NCI-H2029 treated with DMSO at 0.1 percent for 48 hours (cell line): ENCODE data around the gene PRKAG2.

Source experiments
- DNase-seq: peaks from one replicate; lab custom pipeline; 2025; lab: John Stamatoyannopoulos, UW

Gene PRKAG2

DNA sequence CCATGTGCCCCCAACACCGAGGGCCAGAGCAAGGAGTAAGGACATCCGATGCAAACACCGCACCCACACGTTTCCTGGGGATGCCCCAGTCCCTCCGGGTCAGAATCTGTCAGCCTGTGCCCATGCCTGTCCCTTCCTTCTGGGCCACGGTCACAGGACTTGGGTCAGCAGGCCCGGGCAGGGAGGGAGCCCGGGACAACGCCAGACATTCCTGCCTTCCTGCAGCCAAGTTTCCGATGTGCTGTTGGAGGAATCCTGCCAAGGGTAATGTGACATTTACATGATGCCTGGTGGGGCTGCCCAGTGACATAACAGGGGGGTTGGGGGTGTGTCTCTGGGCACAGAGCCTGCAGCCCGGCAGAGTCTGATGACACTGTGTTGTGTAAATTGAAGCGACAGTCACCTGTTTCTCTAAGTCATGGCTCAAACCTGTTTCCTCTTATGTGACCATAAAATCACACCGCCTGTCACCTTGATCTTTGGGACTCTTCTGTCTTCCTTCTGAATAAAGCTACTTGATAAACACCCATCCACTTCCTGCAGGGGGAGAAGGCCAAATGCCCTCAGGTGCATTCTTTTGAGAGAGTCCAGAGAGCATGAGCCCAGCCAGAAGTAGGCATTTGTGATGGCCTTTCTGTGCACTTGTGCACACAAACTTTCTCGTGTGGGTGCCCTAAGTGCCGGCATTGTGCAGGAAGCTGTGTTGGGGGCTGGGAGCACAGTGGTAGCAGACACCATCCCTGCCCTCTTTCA lies 181.9 kb downstream of the PRKAG2 start:
- DNase-seq = peak; percentile 62

DNA sequence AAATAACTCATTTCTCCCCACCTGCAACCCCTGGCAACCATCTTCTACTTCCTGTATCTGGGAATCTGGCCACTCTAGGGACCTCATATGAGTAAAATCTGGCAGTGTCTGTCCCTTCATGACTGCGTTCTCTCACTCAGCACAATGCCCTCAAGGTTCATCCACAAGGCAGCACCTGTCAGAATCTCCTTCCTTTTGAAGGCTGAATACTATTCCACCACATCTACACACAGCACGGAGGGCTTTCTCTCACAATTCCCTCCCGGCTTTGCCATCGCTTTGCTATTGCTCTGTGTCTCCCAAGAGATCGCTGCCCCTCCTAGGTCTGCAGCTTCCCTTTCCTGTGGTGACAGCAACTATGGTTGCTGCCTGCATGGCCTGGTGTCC lies 182.5 kb downstream of the PRKAG2 start:
- DNase-seq = no peak

DNA sequence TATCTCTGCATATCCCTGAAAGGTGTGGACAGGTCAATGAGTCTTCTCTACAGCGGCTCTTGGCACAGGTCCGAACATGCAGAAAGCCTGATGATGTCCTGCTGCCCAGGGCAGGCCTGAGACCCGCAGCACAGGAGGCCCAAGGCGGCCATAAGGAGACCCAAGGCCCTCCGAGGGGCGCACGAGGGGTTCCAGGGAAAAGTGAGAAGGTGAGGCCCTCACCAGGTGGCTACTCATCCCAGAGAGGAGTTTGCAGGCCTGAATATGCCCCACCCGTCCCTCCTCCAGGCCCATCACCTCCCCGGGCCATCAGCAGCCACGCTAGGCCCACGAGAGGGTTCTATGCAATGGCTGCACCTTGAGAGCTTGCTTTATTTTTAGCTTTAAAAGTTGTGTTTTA lies 183.8 kb downstream of the PRKAG2 start:
- no peak for DNase-seq

DNA sequence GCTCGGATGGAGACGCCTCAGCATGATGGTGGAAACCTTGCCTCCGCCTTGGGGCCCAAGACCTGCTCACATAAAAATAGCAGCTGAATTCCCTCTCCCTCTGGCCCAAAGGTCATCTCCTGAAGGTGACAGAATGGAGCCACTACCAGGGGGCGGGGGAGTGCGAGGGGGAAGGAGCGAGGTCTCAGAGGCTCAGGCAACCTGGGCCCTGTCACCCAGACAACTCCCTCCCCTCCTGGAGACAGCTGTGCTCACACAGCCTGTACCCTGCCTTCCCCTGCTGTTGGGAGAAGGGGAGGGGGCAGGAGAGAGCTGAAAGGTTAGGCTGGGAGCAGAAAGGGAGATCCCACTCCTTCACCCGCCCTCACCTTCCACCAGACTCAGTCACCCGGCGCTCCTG lies 184.2 kb downstream of the PRKAG2 start:
- DNase-seq = no peak

DNA sequence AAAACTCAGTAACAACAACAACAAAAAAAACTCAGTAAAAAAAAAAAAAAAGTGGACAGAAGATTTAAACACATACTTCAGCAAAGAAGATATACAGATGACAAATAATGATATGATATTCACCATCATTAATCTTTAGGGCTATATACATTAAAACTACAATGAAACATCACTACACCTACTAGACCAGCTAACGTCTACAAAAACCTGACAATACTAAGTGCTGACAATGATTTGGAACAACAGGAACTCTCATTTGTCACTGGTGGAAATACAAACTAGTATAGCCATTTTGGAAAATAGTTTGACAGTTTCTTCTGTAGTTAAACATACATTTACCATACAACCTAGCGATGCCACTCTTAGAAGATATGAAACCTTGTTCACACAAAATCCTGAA lies 185.5 kb downstream of the PRKAG2 start:
- DNase-seq = no peak

DNA sequence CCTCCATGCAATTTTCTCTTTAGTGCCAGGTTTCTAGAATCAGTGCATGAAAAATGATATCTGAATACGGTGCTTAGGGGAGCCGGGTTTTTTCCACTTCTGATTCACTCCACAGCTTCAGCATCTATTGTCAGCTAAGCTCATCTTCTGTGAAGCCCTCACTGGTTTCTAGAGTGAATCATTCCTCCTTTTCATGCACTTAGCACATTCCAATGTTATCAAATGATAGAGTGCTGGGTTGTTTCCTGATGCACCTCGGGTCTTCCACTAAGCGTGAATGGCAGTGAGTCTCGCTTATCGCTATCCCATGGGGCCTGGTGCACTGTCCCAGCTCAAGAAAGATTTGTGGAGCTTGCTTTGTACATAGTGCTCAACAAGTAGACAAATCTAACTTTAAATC lies 186.3 kb downstream of the PRKAG2 start:
- DNase-seq = no peak

DNA sequence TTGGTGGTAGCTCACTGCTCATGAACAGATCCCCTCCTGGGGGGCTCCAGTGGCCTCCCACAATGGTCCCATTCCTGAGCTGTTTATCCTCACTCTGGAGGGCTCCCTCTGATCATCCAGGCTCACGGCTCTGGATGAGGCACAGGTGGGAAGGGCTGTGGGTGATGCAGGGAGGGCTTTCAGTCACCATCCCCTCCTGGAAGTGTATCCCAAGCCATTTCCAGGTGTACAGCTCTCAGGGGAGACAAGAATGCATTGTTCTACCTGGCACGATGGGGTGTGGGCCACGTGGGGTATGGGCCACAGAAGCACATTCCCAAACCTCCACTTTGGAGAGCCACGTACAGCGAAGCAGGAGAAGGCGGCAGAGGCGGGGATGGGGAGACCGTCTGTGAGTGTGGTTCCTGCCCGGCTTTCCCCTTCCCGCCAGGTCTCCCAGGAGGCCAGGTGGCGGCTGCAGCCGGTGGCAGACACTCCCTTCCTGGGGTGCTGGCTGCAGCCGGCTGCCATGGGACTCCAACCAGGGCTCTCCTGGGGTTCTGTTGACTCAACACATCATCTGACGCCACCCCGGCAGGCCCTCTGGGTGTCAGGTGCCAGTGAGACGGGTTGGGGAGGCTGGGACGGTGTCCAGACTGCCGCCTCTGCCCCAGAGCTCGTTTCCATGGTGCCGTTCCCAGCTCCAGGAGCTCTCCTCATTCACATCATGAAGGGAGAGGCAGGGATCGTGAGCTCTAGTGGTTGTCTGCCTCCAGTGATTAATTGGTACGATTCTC lies 187.5 kb downstream of the PRKAG2 start:
- peak; percentile 17 for DNase-seq

DNA sequence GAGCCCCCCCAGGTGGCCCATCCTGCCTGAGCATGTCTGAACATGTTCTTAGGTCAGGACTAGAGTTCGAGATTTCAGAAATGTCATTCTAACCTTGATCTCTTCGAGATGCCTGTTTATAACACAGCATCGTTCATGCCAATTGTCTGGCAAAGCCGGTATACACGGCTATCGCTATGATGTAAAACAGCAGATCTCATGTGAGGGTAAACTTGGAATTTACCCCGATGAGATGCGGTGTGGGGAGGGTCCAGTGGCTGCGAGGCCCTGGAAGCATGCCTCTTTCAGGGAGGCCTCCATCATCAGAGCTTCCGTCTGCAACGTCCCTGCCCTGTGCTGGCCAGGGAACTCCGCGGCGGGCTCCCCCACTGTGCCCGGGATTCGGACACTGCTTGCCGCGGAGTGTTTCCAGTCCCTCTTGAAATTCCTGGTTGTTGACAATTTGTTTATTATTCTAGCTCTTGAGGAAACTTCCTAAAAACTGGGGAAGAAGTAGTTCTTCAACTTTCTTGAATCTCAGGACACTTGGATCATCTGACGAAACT lies 188.6 kb downstream of the PRKAG2 start:
- DNase-seq = no peak

DNA sequence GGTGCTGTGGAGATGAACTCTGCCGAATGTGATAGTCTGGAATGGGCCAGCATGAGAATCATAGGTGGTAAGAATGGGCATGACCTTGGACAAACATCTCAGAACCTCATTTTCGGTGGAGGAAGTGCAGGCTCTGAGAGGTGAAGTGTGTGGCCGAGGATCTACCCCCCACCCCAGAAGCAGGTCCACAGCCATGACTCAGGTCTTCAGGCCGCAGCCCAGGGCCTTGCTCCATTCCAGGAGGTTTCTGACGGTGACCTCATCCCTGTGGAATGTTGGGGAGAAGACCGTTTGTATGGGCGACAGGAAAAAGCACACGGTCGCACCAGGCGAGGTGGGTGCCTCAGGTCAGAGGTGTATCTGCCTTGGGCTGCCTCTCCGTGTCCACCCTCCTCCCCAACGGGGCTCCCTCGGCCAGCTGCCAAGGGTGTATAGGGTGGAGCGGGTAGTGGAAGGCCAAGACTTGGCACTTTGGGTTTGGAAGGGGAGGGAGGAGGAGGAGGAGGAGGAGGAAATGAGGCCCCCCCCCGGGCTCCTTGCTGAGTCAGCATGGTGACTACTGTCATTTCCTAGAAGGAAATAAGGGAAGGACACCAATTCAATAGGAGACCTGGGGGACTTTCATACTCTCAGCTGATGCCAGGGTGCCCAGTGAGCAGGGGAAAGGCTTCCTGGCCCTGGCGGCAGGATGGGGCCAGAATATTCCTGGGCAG lies 189.2 kb downstream of the PRKAG2 start:
- DNase-seq = no peak

DNA sequence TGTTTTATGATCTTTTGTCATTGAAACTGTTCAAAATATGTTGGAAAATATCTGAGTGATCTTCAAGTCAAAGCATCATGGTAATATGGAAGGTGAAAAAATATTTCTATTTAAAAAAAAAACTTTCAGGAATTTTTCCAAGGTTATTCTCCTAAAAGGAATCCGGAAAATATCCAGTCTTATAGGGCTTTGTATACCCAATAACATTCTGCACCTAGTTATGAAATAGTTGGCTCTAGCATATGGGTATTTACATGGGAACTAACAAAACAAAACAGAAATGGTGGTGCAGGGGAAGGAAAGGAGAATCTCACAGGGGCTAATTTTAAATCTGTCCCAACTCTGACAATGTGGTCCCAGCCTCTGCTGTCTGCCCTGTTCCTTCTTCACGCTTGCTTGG lies 190.1 kb downstream of the PRKAG2 start:
- DNase-seq = no peak

DNA sequence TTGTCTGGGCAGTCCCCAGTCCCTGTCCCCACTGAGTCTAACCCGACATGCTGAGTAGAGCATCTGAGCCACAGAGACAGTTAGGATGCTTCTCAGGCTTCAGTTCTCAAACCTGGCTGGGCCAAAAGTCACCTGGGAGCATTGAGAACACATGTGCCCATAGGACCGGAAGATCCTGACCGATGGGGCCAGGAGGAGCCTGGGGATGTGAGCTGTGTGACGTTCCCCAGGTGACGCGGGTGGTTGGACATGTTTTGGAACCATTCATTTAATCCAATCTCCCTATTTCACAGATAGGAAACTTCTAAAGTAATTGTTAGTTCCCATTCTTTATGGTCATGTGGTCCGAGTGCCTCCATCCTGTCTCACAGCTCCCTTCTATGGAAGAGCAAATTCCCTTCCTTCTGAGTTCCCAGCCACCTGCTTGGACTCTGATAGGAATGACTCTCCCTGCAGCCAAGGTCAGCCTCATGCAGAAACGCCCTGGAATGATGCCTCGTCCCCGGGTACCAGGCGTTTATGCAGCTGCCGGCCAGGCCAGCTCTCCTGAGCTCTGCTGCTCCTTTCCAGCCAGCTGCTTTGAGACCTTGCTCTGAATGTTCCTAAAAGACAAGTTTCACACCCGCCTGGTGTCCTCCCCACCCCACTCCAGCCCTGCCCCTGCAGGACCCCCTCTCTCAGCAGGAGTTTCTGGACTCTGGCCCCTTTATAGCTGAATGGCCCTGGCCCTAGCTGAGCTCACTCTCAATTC lies 190.7 kb downstream of the PRKAG2 start:
- DNase-seq = no peak

DNA sequence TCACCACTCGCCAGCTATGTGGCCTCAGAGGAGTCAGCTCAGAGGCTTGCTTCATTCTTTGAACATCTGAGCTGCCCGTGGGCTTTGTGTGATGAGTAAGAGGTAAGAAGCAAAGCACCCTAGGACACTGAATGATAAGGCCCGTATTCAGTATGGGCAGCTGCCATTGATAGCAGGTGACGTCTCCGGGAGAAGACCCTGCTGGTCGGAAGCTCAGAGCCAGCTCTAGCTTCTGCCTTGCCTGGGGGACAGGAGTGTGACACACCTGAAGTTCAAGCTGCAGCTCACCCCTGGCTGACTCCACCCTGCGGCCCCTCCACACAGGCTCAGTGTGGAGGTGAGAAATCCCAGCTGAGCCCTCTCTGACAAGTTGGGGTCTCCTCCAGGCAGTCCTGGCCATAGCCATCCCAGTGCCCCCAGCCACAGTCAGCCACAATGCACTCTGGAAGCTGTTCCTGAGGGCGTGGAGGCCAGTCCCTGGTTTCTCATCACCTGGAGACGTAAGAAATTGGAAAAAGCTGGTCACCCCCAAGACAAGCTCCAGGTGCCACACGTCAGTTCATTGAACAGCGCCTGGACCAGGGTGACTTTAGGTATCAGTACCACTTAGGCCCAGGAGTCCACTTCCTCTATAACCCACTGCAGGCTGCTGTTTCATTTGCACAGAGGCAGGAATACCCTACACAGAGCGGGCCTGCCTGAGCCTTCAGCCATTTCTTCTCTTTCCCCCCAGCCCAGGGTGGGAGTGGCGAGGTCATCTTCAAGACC lies 192.3 kb downstream of the PRKAG2 start:
- DNase-seq = no peak

DNA sequence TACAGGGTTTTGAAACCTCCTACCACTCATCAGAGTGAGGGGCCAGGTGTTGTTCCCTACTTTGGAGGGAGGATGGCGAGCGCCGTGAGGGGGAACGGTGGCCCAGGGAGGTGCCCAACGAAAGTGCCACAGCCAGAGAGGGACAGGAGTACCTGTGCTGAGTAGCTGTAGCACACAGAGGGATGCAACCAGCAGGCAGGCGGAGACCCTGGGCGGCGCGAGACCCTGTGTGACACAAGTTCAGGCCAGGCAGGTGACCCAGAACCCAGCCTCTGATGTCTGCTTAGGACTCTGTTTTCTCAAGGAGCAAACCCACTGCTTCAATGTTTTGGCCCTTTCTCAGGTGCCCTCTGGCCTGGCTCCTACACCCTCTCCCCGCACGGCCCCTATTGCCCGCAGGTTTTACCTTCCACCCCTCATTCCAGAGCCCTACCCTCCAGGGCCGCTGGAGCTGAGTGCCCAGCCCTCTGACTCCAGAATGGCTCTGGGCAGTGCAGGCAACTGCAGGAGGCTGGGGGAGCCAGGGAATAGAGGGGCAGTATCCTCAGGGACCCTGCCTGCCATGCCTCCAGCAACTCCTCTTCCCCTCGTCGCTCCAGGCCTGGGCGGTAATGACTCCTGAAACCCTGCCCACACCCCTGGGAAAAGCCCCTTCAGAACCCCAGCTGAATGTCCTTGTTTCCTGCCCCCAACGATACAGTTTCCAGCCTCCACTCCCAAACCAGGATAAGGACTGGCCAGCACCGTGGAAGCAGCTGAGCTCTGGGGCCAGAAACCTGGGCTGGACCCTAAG lies 193.1 kb downstream of the PRKAG2 start:
- no peak for DNase-seq

DNA sequence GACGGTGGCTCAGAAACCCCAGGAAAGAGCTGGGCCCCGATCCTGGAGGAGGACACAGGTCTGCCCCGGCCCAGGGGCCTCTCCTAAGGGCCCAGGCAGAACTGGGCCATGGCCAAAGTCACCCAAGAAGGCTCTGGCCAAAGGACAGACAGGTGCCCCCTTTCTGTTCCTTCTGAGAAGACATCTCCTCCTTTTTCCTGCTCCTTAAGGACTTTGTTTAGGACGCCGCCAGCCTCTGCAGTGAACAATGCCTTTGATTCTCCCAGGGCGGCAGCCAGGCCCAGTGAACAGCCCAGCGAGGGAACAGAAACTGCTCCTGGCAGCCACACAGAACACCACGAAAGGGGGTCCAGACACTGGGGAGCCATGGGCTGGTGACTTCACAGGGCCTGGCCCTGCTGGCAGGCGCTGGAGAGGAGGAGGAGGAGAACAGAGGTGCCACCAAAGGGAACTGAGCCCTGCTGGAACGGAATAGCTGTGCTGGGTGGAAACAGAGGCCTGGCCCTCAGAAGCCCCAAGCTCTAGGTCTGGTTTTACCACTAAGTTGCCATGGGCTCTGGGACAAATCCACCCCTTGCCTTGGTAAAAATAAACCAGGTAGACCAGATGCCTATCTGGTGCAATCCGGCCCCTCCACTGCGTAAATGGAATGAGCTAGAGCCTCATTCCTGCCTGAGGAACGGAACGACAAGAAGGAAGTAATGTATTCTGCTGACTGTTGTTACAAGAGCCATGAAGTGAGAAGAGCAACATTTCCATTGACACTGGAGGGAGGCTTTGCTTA lies 193.9 kb downstream of the PRKAG2 start:
- no peak for DNase-seq

DNA sequence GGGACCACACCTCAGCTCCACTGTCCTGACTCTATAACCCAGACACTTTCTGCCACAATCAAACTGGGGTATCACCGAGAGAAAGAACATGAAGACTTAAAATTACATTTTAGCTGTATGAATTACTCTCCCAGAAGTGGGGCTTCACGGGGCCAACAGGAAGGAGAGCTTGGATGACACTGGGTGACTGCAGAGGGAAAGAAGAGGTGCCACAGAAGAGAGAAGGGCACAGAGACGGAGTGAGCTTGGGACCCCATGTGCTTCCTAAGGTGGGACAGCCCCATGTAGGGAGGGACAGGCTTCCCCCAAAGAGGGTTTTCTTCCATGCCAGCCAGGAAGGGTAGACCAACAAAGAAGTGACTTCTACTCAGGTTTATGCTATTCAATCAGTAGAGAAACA lies 195.2 kb downstream of the PRKAG2 start:
- DNase-seq = no peak

DNA sequence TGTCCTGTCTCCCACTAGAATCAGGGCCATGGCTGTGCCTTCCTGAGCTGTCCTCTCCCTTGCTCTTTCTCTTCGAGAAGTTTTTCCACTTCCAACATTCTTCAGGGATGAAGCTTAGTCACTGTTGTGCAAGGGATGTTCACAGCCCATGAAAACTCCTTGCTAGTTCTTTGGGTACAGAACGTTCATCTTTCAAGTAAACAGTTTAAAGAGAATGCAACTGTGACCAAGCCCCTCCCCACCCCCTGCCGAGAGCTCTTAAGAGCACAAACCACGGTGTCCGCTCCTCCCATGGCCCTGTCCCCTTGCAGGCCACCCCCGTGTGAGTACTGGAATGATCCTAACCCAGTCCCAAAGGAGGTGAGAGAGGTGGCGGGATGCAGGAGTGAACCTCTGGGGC lies 196.1 kb downstream of the PRKAG2 start:
- no peak for DNase-seq

DNA sequence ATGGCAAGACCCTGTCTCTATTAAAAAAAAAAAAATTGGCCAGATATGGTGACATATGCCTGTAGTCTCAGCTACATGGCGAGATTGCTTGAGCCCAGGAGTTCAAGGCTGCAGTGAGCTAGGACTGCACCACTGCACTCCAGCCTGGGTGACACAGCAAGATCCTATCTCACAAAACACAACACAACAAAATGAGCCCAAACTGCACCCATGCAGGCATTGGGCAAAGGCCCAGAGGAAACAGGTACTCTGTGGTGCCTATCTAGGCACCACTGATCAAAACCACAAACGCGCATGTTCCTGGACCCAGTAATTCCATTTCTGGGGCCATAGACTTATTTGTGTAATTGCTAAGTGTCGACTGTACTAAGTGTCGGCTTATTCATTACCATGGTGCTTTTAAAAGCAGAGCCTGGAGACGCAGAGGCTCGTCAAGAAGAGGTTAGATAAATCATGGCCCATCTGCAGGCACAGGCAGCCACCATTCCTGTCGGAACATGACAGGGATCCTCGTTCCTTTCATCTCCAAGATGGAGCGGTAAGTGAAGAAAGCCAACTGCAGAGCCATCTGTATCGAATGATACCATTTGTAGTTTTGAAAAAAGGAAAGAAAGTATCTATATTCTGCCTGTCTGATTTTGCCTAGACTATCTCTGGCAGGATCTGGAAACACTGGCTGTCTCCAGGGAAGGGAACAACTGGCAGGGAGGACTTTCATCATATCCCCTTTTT lies 196.9 kb downstream of the PRKAG2 start:
- no peak for DNase-seq

DNA sequence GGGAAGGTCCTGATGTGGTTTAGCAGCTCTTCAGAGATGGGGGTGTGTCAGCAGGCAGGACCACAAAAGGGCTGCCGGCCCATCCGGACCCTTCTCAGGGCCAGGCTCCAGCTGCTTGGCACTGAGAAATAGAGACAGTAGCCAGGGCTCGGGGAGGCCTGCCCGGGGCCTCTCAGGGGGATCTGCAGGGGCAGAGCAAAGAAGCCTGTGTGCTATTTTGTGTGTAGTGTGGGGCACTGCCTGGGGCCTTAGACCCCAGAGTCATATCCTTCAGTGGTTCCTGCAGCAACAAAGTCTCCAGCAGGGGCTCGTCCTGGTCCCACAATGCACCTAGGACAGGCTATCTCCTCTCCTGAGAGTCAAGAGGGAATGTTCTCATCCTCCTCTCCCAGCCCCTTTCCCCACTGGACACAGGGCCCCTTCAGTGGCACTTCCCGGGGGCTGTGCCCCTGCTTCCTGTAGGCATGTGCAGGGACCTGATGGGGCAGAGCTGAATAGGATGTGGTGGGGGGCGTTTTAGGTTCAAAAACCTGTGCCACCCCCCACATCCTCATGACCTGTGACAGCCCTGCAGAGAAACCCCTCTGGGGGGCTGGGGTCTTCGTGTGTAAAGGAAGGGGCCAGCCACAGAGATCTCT lies 197.7 kb downstream of the PRKAG2 start:
- DNase-seq = no peak
